SKM-1 (cell line): ENCODE measurements around the gene NOSTRIN.
"Not testable (repeated sequence)": the region's sequence is repeated elsewhere in the genome, so short reads cannot be mapped to it uniquely, and the experiment has no call there.

ENCODE experiments used
- DNase-seq: peaks from one replicate; lab custom pipeline; 2025; ENCODE audit not compliant: unreplicated experiment; lab: John Stamatoyannopoulos, UW

NOSTRIN gene

GRCh38 chr2:168801961-168802858 lies at the start of gene NOSTRIN:
TSS of gene NOSTRIN (plus strand) at chr2:168802637. CDS start at chr2:168802647, 10 bp downstream.
- no peak for DNase-seq

- no peak for DNase-seq
These were observed 48.6 kb upstream of the NOSTRIN start for GRCh38 chr2:168753765-168754329.

- no peak for DNase-seq
These were observed 45.2 kb upstream of the NOSTRIN start for GRCh38 chr2:168757223-168757622.

GRCh38 chr2:168758970-168759820 lies 43.2 kb upstream of the NOSTRIN start:
- DNase-seq: peak; percentile 33

- no peak for DNase-seq
These were observed 37.0 kb upstream of the NOSTRIN start for GRCh38 chr2:168765401-168765800.

- DNase-seq: no peak
These were observed 35.8 kb upstream of the NOSTRIN start for GRCh38 chr2:168766600-168766999.

- no peak for DNase-seq
These were observed 35.2 kb upstream of the NOSTRIN start for GRCh38 chr2:168767258-168767657.

GRCh38 chr2:168768357-168768756 lies 34.1 kb upstream of the NOSTRIN start:
- DNase-seq: not testable (repeated sequence)

- no peak for DNase-seq
These were observed 31.6 kb upstream of the NOSTRIN start for GRCh38 chr2:168770796-168771195.

GRCh38 chr2:168772704-168773103 lies 29.7 kb upstream of the NOSTRIN start:
- DNase-seq: no peak

- DNase-seq: no peak
These were observed 29.3 kb upstream of the NOSTRIN start for GRCh38 chr2:168773128-168773527.

- no peak for DNase-seq
These were observed 28.5 kb upstream of the NOSTRIN start for GRCh38 chr2:168773719-168774521.

GRCh38 chr2:168775837-168776236 lies 26.6 kb upstream of the NOSTRIN start:
- no peak for DNase-seq

GRCh38 chr2:168780669-168781071 lies 21.8 kb upstream of the NOSTRIN start:
- DNase-seq: no peak

- DNase-seq: no peak
These were observed 21.1 kb upstream of the NOSTRIN start for GRCh38 chr2:168781191-168781817.

- DNase-seq: no peak
These were observed 20.2 kb upstream of the NOSTRIN start for GRCh38 chr2:168782271-168782670.

- no peak for DNase-seq
These were observed 17.4 kb upstream of the NOSTRIN start for GRCh38 chr2:168784993-168785392.

GRCh38 chr2:168787098-168787781 lies 15.2 kb upstream of the NOSTRIN start:
- DNase-seq: no peak

GRCh38 chr2:168787782-168788376 lies 14.6 kb upstream of the NOSTRIN start:
- DNase-seq: no peak
